AG10803 (cell line): ENCODE data around the gene SMARCB1.

Experiments used
- DNase-seq: peaks from one replicate; pipeline ENCODE4 v3.0.0; 2010; ENCODE audit warnings: low read depth
- H3K4me3 ChIP-seq: 2 replicates; pipeline ENCODE4 v1.5.1; 2011; ENCODE audit warnings: mild to moderate bottlenecking, low read length, control low read depth
- TF ChIP-seq, protein P1 (sequence below): conservative IDR thresholded peaks from 2 replicates; pipeline ENCODE4 v1.5.1; 2011; ENCODE audit warnings: mild to moderate bottlenecking, low read length, control low read depth, inconsistent platforms

The SMARCB1 gene

DNA sequence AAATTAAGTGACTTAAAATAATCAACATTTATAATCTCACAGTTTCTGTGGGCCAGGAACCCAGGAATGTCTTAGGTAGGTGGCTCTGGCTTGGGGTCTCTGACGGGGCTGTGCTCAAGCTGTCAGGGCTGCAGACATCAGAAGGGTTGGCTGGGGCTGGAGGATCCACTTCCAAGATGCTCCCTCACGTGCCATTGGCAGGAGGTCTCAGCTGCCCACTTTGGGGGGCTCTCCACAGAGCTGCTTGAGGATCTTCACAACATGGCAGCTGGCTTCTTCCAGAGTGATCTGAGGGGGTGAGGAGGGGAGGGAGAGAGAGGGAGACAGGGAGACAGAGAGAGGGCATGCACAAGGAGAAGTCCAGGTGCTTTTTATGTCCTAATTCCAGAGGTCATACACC is 89.0 kb downstream of the SMARCB1 start:
- H3K4me3 ChIP-seq, result no peak overlapping the region
- DNase-seq, result no peak
- TF ChIP-seq, protein P1, sequence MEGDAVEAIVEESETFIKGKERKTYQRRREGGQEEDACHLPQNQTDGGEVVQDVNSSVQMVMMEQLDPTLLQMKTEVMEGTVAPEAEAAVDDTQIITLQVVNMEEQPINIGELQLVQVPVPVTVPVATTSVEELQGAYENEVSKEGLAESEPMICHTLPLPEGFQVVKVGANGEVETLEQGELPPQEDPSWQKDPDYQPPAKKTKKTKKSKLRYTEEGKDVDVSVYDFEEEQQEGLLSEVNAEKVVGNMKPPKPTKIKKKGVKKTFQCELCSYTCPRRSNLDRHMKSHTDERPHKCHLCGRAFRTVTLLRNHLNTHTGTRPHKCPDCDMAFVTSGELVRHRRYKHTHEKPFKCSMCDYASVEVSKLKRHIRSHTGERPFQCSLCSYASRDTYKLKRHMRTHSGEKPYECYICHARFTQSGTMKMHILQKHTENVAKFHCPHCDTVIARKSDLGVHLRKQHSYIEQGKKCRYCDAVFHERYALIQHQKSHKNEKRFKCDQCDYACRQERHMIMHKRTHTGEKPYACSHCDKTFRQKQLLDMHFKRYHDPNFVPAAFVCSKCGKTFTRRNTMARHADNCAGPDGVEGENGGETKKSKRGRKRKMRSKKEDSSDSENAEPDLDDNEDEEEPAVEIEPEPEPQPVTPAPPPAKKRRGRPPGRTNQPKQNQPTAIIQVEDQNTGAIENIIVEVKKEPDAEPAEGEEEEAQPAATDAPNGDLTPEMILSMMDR, result no peak

DNA sequence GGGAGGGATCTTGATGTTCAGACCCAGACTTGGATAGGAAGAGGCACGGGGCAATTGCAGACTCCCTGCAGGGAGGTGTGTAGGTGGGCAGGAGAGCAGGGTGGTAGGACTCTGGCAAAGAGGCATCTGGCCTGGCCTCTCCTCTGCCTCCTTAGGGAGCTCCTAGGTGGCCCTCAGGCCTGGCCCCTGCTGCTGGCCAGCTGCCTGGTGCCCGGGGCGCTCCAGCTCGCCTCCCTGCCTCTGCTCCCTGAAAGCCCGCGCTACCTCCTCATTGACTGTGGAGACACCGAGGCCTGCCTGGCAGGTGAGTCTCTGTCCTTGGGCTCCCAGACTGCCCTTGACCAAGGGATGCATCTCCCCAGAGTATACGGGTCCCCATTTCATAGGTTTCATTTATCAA is 90.8 kb downstream of the SMARCB1 start:
- H3K4me3 ChIP-seq, result no peak overlapping the region
- DNase-seq, result no peak
- TF ChIP-seq, protein P1, result no peak

DNA sequence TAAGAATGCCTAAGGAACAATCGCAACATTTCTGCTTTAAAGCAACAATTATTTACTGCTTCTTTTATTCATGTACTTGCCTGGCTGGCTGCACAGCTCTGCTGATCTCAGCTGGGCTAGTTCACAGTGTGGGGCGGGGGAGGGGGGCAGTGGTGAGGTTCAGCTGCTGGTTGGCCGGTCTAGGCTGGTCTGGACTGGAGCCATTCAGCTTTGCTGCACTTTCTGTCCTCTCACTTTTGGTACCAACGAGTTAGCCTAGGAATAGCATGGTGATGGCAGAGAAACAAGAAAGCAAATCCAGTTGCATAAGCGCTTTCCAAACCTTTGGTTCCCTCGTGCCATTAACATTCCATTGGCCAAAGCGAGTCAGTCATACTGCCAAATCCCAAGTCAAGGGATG is 91.5 kb downstream of the SMARCB1 start:
- no peak for DNase-seq
- H3K4me3 ChIP-seq, result no peak overlapping the region
- TF ChIP-seq, protein P1, result no peak

DNA sequence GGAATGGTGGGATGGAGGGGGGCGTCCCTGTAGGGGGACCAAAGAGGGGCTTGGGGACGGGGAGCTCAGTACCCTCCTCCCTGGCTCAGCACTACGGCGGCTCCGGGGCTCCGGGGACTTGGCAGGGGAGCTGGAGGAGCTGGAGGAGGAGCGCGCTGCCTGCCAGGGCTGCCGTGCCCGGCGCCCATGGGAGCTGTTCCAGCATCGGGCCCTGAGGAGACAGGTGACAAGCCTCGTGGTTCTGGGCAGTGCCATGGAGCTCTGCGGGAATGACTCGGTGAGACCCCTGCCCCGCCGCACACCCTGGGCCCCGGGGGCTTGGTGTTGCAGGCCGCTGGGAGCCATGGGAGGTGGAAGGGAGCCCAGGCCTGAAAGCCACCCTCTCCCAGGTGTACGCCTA is 95.6 kb downstream of the SMARCB1 start:
- TF ChIP-seq, protein P1, result no peak
- H3K4me3 ChIP-seq, result no peak overlapping the region
- no peak for DNase-seq

DNA sequence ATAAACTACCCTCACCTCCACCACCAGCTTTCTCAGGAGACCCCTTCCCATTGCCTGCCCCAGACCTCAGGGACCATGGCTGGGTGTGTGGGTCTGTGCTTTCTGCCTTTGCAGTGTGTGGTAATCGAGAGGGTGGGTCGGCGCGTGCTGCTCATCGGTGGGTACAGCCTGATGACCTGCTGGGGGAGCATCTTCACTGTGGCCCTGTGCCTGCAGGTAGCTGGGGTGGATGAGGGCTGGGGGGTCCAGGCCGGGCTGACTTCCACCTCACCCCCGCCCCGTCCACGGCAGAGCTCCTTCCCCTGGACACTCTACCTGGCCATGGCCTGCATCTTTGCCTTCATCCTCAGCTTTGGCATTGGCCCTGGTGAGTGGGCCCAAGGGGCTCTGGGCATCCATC is 96.9 kb downstream of the SMARCB1 start:
- H3K4me3 ChIP-seq, result no peak overlapping the region
- no peak for DNase-seq
- TF ChIP-seq, protein P1, result no peak

DNA sequence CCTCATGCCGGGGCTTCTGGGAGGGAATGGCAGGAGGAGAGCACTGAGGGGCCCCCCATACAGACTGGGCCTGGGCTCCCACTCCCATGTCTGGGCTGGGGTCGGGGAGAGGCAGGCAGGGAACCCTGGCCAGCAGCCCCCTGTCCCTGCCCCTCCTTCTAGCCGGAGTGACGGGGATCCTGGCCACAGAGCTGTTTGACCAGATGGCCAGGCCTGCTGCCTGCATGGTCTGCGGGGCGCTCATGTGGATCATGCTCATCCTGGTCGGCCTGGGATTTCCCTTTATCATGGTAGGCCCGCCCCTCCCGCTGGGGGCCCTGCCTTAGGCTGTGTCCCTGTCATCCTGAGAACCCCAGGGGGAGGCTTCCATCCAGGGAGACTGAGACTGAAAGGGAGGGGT is 97.4 kb downstream of the SMARCB1 start:
- TF ChIP-seq, protein P1, result no peak
- DNase-seq, result no peak

More for the DNA sequence above, 97.4 kb downstream of the SMARCB1 start:
- no peak overlapping the region for H3K4me3 ChIP-seq
